ENCODE measurements around the gene DIP2A.
"Not testable (repeated sequence)": the region's sequence is repeated elsewhere in the genome, so short reads cannot be mapped to it uniquely, and the experiment has no call there.

DIP2A gene

GRCh38 chr21:46425041-46425440 is 33.6 kb upstream of the DIP2A start:
- DNase-seq: no peak

DNA sequence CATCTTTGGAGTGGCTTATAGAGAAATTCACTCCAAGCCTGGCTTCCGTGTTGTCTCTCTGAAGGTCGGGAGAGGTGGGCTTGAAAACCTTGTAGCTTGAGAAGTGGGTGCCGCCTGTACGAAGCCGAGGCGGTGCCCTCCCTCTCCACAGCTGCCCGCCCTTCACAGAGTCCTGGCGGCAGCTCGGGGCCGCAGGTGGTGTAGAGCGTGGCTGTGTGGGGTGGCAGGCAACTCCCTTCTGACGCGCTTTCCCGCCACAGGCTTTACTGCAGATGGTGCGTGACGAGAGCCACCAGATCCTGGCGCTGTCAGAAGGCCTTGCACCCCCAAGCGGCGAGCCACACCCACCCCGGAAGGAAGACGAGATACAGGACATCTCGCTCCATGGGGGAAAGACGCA is 33.1 kb upstream of the DIP2A start:
- DNase-seq: peak; percentile 20 to 25

DNA sequence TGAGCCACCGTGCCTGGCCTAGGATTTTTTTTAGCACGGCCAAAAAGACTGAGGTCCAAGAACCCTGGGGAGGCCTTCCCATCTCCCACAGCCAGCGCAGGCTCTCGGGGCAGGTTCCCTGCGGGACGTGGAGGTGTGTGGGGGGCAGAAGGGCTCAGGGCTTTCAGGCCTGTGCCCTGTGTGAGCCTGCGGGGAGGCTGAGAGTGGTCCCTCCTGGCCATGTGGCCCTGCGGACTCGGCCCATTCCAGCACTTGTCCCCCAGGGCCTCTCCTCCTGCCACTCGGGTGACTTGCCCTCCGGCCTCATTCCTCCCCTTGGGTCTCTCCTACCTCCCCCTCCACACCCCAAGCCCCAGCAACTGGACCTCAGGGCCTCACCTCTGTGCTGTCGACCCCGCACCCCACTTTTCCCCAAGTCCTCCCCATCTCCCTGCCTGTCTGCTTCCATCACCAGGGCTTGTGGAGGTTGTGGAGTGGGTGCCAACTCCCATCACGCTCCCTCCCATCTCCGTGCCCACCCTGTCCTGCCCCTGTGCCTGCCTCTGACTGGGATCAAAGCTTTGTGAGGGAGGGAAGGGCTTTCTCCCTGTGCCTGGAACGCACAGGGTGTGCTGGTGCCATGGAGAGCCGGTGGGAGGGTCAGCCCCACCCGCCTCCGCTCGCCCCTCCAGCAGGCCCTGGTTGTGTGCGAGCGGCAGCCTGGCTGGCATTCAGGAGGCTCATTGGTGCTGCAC is 32.2 kb upstream of the DIP2A start:
- no peak for DNase-seq

GRCh38 chr21:46427516-46427915 is 31.2 kb upstream of the DIP2A start:
- no peak for DNase-seq

GRCh38 chr21:46428286-46428685 is 30.4 kb upstream of the DIP2A start:
- DNase-seq: no peak

DNA sequence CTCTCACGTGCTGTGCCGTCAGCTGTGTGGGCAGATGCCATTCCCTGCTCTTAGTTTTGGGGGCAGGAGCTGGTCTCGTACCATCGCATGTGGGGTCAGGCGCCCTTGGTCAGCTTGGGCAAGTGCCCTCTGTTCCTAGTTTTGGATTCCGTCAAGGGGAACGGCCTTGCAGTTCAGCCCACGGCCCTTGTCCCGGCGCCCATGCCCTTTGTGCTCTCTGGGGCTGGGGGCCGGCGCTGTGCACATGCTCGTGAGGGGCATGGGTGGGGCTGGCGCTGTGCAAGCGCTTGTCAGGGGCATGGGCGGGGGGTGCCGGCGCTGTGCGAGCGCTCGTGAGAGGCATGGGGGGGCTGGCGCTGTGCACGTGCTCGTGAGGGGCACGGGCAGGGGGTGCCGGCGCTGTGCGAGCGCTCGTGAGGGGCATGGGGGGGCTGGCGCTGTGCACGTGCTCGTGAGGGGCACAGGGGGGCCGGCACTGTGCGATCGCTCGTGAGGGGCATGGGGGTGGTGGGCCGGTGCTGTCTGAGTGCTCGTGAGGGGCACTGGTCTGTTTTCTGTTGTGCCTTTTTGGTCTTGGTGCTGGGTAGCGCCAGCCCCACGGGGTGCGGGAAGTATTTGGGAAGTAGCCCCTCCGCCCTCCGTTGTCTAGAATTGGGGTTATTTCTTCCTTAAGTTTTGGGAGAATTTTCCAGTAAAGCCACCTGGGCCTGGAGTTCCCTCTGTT is 29.5 kb upstream of the DIP2A start:
- DNase-seq: no peak

DNA sequence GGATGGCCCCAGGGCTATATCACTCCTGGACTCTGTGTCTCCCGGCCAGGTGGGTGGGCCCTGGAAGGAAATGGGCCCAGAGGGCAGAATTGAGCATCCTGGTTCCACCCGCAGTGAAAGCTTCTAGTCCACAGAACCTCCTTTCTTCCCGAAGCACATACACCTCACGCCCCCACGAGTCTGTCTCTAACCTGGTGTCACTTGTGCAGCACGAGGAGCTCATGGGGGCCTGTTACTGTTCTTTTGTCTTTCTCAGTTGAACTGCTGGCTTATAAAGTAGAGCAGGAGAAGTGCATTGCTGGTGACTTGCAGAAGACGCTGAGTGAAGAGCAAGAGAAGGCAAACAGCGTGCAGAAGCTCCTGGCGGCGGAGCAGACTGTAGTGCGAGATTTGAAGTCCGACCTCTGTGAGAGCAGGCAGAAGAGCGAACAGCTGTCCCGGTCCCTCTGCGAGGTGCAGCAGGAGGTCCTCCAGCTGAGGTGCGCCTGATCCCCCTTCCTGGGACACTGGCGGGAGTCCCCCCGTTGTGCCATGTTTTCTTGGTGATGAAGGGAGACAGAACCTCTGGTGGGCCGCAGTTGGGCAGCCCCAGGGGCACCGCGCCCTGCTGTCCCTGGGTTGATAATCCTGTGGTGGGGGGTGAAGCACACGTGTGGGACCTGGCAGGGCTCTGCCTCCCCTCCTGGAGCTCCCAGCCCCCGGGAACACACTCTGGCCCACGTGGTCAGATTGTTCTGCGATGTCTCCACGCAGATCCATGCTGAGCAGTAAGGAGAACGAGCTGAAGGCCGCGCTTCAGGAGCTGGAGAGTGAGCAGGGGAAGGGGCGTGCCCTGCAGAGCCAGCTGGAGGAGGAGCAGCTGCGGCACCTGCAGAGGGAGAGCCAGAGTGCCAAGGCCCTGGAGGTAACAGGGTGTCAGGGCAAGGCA is 28.7 kb upstream of the DIP2A start:
- DNase-seq: no peak

DNA sequence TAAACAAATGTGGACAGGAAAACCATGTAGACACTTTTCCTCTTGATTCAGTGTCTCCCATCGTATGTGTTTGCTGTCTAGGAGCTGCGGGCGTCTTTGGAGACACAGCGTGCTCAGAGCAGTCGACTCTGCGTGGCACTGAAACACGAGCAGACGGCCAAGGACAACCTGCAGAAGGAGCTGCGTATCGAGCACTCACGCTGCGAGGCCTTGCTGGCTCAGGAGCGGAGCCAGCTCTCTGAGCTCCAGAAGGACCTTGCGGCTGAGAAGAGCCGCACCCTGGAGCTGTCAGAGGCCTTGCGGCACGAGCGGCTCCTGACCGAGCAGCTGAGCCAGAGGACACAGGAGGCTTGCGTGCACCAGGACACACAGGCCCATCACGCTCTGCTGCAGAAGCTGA is 27.2 kb upstream of the DIP2A start:
- no peak for DNase-seq

DNA sequence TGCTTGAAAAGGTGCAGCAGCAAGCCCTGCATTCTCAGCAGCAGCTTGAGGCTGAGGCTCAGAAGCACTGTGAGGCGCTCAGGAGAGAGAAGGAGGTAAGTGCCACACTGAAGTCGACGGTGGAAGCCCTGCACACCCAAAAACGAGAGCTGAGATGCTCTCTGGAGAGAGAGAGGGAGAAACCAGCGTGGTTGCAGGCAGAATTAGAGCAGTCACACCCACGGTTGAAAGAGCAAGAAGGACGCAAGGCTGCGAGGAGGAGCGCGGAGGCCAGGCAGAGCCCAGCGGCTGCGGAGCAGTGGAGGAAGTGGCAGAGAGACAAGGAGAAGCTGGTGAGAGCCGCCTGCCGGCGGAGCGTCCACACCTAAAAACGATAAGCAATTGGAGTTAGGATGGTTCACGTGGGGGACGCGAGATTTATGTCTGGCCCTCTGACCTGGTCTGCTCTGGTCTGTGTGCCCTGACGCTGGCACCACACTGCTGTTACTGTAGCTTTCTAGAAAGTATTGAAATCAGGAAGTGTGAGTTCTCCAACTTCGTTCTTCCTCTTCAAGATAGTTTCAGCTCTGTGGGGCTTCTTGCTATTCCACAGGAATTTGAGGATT is 26.7 kb upstream of the DIP2A start:
- no peak for DNase-seq

DNA sequence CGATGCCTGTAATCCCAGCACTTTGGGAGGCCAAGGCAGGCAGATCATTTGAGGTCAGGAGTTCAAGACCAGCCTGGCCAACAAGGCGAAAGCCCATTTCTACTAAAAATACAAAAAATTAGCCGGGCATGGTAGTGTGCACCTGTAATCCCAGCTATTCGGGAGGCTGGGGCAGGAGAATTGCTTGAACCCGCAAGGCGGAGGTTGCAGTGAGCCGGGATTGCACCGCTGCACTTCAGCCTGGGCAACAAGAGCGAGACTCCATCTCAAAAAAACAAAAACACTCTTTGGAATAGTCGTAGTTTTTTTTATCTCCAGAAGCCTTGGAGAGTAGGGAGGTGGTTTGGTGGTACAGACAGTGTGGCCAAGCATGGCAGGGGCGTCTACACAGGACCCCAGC is 25.6 kb upstream of the DIP2A start:
- not testable (repeated sequence) for DNase-seq

DNA sequence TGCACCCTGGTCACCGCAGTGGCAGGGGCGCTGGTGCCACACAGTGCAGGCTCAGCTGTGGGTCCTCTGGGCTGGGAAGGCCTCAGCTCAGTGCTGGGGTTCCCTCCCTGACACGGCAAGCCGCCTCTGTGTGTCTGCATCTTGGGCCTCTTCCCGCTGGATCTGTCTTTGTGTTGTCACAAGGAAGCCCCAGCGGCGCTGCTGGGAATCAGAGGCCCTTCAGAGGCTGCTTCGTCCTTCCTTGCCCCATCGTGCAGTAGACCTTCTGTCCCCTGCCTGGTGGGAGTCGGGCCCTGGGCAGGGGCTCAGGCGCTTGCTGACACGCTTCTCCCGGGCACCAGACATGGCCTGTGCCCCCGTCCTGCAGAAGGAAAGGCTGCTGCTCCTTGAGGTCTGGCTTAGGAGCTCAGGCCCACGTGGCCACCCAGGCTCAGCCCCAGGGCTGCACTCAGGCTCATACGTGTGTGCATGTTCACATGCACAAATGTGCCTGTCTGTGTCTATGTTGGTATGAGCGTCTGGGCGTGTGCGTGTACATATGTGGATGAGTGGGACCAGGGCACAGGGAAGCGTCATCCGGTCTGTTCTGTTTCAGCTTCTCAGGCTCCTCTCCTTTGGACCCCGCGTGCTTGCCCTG is 24.3 kb upstream of the DIP2A start:
- no peak for DNase-seq

GRCh38 chr21:46435786-46436227 is 22.9 kb upstream of the DIP2A start:
- DNase-seq: no peak

DNA sequence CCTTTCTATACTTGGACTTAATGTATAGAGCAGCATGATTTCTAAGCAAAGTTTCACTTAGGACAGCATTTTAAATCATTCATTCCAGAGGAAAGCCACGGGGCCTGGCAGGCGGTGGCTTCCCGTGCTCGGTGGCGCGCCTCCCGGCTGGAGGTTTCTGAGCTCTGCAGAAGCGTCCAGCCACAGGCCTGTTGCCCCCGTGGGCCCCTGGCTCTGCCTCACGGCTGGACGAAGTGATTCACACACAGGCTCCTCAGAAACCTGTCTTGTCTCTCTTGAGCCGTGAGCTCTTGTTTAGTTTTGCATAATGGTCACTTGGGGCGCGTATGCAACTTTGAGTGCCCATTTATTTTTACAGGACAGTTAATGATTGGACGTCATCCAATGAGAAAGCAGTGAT is 22.1 kb upstream of the DIP2A start:
- no peak for DNase-seq

DNA sequence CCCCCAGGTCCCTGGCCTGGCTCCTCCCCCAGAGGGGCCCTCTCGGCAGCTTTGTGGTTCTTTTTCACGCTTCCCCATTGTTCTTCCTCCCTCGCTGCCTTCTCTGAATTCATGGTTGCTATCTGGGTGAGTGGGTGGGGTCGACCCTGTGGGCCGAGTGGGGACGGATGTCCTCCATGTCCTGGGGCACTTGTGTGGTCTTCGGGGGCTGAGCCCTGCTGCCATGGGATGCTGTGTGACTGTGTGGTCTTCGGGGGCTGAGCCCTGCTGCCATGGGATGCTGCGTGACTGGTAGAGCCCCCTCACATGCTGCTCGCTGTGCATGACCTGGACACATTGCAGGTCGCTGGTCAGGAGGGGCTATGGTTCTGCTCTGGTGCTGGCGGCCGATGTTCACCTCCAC is 21.6 kb upstream of the DIP2A start:
- no peak for DNase-seq

- no peak for DNase-seq
Observed at GRCh38 chr21:46437511-46437910, 21.2 kb upstream of the DIP2A start.

DNA sequence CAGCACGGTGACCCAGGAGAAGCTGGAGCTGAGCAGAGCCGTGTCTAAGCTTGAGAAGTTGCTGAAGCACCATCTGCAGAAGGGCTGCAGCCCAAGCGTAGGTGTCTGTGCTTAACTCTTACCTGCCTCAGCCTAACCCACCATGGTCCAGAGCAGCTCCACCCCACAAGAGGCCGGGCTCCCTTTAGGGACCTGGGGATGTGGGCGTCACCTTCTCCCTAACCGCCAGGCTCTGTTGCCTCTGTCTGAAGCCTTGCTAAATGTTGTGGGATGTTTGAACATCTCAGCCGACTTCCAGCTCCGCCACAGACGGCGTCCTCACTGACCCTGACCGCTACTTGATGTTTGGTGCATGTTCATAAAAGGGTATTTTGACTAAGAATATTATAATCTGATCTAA is 20.4 kb upstream of the DIP2A start:
- DNase-seq: no peak

DNA sequence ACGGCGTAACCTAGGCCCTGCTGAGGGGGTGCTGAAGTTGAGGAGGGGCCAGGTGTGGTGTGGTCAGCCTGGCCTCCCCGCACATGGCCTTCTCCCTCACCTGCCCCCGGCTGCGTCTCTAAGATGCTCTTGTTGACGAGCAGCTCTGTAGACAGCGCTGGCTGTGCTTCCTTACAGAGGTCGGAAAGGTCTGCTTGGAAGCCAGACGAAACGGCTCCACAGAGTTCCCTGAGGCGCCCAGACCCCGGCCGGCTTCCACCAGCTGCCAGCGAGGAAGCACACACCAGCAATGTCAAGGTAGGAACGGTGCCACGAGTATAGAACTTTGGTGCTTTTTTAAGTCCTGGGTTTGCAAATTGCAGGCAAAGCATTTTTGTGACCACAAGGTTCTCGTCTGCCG is 18.8 kb upstream of the DIP2A start:
- no peak for DNase-seq

- DNase-seq: no peak
Observed at GRCh38 chr21:46441331-46441730, 17.4 kb upstream of the DIP2A start.

- DNase-seq: no peak
Observed at GRCh38 chr21:46441961-46442498, 16.7 kb upstream of the DIP2A start.

DNA sequence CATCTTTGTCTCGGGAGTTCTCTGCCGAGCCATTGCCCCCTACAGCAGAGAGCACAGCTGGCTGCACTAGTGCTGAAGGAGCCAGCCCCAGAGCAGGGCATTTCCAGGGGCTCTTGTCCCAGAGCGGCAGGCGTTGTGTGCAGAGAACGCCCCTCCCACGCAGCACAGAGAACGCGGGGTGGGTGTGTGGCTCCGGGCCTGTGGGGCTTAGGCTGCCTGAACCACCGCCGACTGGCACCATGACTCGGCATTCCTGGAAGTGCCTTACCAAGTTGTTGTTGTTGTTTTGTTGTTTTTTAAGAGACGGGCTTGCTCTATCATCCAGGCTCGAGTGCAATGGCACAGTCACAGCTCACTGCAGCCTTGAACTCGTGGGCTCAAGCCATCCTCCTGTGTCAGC is 15.8 kb upstream of the DIP2A start:
- DNase-seq: no peak

DNA sequence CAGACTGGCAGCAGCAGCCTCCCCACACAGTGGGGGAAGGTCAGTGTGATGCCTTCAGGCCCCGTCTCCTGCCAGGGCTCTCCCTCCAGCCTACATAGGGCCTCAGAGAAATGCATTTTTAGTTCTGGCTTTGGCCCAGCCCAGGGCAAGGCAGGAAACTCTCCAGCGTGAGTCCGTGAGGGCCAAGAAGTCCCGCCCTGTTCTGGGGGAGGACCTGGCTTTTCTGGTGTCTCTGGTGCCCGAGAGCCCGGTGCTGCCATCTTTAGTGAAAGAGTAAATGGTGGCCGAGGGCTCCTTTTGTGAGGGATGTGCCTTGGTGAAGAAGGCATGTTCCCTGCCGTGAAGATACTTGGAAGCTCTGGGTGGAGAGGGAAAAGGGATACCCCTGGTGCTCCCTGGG is 14.8 kb upstream of the DIP2A start:
- DNase-seq: no peak

- DNase-seq: no peak
Observed at GRCh38 chr21:46448108-46448507, 10.6 kb upstream of the DIP2A start.
